ENCODE measurements around the gene GABRA4.

The GABRA4 gene

GRCh38 chr4:46980851-46981250 is 12.5 kb downstream of the GABRA4 start:
- no peak for FAIRE-seq
- no peak for DNase-seq (ENCODE audit: extremely low spot score, insufficient read length, low read depth)

- no peak for DNase-seq (ENCODE audit: extremely low spot score, insufficient read length, low read depth)
- FAIRE-seq, result no peak
These were observed 13.7 kb downstream of the GABRA4 start for GRCh38 chr4:46979726-46980125.

GRCh38 chr4:46979283-46979682 is 14.1 kb downstream of the GABRA4 start:
- DNase-seq (ENCODE audit: extremely low spot score, insufficient read length, low read depth), result no peak
- FAIRE-seq, result no peak

GRCh38 chr4:46977245-46977644 is 16.1 kb downstream of the GABRA4 start:
- DNase-seq (ENCODE audit: extremely low spot score, insufficient read length, low read depth), result no peak
- no peak for FAIRE-seq

DNA sequence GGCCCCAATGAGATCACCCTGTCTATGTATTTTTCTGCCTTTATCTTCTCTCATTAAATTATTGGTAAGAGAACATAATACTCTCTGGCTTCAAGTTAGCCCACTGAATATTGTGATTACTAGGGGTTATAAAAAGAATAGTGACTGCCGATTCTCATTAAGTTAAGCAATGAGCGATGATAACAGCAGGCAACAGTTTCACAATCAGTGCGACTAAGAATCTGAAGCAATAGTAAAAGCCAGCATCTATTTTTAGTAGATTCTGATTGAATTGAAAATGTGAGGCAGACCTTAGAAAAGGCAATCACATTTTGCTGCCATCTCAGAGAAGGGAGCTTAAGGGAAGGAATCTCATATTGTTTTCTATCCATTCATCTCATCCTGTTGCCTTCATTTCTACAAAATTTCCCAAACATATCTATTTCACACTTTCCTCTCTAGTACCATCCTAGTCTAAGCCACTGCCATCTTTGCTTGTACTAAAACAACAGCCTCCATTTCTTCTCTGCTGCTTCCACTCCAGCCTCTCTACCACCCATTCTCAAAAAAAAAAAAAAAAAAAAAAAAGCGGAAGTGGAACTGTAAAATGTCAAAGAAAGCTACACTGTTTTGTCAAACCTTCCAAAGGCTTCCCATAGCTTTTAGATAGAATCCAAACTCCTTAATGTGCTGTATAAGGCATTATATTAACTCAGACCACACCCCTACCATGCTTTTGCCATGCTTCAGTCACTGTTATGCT is 17.4 kb downstream of the GABRA4 start:
- DNase-seq (ENCODE audit: extremely low spot score, insufficient read length, low read depth), result no peak
- FAIRE-seq, result peak; percentile 51

- FAIRE-seq (peak; percentile 48), DNase-seq (ENCODE audit: extremely low spot score, insufficient read length, low read depth) (no peak)
These were observed 18.4 kb downstream of the GABRA4 start for GRCh38 chr4:46974891-46975543.

DNA sequence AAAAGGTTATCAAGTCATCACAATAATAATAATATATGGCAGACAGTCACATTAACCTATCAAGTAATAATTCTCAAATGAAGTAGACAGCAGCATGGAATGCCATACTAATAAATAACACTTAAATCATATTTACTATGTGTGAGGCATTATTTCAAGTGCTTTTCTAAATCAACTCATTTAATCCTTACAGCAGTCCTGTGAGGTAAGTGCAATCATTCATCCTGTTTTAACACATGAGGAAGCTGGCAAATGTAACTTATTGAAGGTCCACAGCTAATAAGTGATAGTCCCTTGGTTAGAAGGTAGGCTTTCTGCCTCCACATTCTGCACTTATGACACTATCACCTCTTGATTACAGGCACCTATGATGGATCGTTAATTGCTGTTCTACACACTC is 24.5 kb downstream of the GABRA4 start:
- FAIRE-seq (no peak), DNase-seq (ENCODE audit: extremely low spot score, insufficient read length, low read depth) (no peak)

DNA sequence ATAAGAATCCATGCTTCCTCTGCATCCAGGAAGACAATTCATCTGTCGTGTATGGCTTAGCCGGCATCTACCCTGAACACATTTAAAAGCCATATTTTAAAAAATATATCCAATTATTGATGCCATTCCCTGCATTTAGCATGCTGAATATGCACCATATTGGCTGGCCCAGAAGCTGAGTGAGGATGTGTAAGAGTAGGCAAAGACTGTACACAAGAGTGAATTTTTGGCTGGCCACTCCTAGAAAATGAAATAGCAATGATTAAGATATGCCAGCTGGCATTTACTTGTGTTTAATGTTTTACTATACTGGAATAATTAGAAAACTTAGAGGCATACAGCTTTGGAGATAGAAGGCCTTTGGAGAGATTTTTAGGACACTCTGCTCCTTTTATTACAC is 25.8 kb downstream of the GABRA4 start:
- no peak for FAIRE-seq
- DNase-seq (ENCODE audit: extremely low spot score, insufficient read length, low read depth), result no peak

DNA sequence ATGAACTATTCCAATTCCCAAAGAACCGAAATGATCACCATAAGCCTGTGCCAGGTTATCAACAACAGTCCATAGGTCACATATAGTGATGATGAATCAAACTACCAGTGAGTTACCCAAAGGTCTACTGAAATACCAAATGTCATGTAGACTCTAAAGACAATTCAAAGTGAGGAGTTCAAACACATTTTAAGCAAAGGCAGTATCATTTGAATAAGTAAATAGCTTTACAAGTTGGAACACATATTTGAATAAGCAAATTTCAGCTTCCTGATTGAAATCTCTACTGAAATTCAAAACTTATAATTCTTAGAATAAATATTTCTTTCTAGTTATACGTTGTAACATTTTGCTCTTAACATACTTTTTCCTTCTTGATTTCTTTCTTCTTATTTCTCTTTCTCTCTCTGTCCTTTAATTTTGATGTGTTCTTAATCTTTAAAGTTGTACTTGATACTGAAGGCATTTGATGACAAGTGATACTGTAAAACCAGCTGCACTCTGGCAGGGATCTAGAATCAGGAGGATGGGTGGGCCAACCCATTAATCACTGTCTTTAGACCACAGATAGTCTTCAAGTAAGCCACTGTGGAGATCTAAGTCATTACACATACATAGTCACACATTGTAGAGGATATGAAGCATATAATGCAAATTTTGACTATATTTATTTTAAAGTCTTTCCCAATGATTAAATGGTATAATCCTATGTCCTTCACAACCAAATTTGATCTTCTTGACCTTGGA is 34.5 kb downstream of the GABRA4 start:
- FAIRE-seq (no peak), DNase-seq (ENCODE audit: extremely low spot score, insufficient read length, low read depth) (no peak)

- FAIRE-seq (no peak), DNase-seq (ENCODE audit: extremely low spot score, insufficient read length, low read depth) (no peak)
These were observed 36.9 kb downstream of the GABRA4 start for GRCh38 chr4:46956451-46956850.

DNA sequence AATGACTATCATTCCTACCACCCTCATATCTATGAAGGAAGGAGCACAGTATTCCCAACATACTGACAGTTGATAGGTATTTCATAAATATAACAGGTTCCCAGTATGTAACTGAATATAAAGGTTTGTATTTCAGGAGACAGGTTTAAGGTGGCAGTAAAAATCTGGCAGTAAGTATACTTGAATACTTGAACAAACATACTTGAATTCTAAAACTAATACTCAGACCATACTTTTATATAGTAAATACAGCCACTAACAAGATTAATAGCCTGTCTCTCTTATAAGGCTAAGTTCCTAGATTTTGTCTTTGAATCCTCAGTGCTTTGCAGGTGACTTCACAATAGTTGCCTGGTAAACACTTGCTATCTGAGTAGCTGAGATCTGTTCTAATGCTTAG is 37.8 kb downstream of the GABRA4 start:
- FAIRE-seq, result no peak
- no peak for DNase-seq (ENCODE audit: extremely low spot score, insufficient read length, low read depth)

DNA sequence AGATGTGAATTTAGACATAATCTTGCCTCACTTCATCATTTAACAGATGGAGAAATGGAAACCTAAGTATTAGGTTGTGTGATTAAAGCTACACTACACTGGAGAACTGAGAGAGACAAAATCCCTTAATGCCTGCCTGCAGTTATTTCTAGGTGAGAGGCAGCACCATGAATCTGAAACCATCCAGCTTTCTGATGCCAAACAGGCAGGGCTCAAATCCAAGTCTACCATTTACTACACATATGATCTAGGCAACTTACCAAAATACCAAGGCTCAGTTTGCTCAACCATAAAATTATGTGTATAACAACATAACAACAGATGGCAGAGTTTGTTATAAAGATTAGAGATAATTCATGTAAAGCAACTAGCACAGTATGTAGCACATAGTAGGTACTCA is 38.7 kb downstream of the GABRA4 start:
- no peak for FAIRE-seq

DNA sequence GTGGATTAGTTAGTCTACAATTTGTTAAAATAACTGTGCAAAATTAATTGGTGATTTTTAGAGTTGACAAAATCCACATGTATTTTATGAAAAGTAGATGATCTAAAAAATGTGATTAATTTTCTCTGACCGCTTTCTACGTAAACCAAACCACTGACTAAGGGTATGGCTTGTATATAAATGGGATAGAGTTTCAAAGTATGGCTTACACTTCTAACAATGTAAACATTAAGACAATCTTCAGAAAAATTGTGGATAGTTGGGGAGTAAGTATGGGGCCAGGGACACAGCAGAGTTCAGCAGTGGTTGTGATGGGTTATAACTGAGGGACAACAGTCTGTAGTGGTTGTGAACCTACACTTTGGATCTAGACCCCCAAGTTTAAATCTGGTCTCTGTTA is 39.8 kb downstream of the GABRA4 start:
- DNase-seq (ENCODE audit: extremely low spot score, insufficient read length, low read depth) (no peak), FAIRE-seq (no peak)

More for the DNA sequence above, 38.7 kb downstream of the GABRA4 start:
- no peak for DNase-seq (ENCODE audit: extremely low spot score, insufficient read length, low read depth)

GRCh38 chr4:46952451-46952850 is 40.9 kb downstream of the GABRA4 start:
- DNase-seq (ENCODE audit: extremely low spot score, insufficient read length, low read depth) (no peak), FAIRE-seq (no peak)

GRCh38 chr4:46950826-46951225 is 42.6 kb downstream of the GABRA4 start:
- no peak for FAIRE-seq
- no peak for DNase-seq (ENCODE audit: extremely low spot score, insufficient read length, low read depth)

DNA sequence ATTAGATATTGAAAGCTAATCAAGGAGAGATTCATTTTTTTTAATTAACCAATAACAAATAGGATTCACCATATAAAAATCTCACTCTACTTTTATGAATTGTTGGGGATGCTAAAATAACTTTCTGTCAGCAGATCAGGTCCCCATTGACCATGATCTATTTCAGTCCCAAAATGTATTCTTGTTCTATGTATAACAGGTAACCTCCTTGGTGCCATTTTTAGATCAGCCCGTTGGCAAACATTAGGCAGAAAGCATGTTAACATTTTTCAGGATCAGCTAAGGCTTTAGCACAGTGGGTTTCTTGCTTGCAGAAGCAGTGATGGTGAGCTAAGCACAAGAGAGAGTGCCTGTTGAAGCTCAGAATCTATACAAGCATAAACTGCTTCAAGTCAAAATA is 43.6 kb downstream of the GABRA4 start:
- FAIRE-seq (no peak), DNase-seq (ENCODE audit: extremely low spot score, insufficient read length, low read depth) (no peak)

DNA sequence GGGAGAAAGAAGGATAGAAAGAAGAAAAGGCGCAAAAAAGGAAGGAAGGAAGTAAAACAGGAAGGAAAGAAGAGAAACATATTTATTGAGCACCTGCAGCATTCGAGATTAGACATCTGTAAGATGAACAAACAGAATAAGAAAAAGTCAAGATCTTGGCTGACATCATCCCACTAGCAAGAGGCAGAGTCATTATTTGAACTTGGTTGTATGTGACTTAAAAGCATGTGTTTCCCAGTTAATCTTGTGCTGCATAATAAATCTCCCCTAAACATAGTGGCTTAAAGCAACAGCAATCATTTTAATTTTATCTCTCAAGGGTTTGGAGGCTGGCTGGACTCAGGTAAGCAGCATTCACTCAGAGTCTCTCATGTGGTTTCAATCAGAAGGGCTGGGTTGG is 45.8 kb downstream of the GABRA4 start:
- DNase-seq (ENCODE audit: extremely low spot score, insufficient read length, low read depth), result no peak
- no peak for FAIRE-seq

DNA sequence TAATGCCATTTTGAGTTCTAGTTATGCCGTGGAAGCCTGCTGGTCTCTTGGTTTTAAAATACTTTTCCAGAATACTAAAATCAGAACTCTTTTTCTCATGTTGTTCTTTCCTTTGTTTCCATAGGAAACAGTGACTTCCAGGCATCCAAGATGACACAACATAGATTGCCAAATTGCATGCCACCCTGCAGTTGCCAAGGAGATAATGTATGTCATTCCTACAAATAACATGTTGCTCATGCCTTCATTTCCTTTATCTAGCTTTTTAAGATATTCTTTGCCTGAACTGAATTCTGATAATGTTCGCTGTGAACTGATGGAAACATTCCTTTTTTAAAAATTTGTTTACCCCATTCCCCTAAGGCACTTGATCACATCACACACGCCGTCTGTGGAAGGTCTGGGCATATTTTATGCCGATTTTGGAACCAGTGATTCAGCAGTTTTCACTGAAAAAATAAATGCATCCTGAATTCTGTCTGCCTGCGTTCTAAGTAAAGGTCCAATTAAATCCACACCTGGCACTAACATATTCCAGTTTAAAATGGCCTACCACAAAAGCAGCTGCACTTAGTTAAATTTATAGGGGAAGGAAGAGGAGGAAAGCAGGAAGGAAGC is 46.4 kb downstream of the GABRA4 start:
- no peak for FAIRE-seq
- no peak for DNase-seq (ENCODE audit: extremely low spot score, insufficient read length, low read depth)

DNA sequence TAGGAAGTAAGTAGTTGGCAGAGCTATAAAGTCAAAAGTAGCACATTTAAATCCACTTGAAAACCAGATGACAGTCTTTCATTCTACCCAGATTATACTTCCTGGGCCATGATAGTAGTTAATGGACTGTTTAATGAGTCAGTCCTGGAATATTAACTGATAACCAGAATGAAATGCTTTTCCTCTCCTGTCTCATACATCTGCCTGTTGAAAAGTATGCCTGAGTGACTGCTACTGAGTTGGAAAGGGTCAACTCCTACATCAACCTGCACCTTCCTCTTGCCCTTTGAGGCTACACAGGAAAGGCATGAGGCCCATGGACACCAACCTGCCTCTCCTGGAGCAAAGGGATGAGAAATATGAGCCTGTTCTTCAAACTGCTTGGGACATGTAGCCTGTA is 48.3 kb downstream of the GABRA4 start:
- DNase-seq (ENCODE audit: extremely low spot score, insufficient read length, low read depth) (no peak), FAIRE-seq (no peak)

DNA sequence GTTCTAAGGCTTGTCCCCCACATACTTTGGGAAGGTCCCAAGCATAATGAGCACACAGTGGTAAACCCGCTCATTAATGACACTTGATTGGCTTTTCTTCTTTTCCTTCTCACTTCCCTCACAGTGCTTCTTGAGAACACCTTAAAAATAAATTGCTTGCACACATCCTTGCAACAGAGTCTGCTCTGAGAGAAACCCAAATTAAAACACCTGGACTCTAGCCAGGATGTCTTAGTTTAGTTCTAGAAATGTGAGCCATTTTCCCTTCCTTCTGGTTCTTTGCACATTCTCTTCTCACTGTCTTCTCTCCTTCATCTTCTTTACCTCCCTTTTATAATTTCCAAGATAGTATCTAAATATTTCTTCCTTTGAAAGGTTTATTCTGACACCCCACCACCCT is 49.0 kb downstream of the GABRA4 start:
- no peak for FAIRE-seq

GRCh38 chr4:46937493-46937892 is 55.9 kb downstream of the GABRA4 start:
- peak; percentile 65 for FAIRE-seq
- no peak for DNase-seq (ENCODE audit: extremely low spot score, insufficient read length, low read depth)

More for the DNA sequence above, 49.0 kb downstream of the GABRA4 start:
- no peak for DNase-seq (ENCODE audit: extremely low spot score, insufficient read length, low read depth)

Measured in GM18507 (cell line).